HL-60/S4 treated with retinoic acid at 250 ng/mL for 4 days and 3 days (cell line): ENCODE data around the gene SNRNP200.
"Not testable (repeated sequence)": the region's sequence is repeated elsewhere in the genome, so short reads cannot be mapped to it uniquely, and the experiment has no call there.

Experiments used
- in situ Hi-C: fragments of 300-500 bp; cut with MboI; formaldehyde crosslinking; loops from 2 replicates; pipeline ENCODE4 v1.7.0; 2022; ENCODE audit warnings: low sequenced_read_pairs

SNRNP200 gene

DNA sequence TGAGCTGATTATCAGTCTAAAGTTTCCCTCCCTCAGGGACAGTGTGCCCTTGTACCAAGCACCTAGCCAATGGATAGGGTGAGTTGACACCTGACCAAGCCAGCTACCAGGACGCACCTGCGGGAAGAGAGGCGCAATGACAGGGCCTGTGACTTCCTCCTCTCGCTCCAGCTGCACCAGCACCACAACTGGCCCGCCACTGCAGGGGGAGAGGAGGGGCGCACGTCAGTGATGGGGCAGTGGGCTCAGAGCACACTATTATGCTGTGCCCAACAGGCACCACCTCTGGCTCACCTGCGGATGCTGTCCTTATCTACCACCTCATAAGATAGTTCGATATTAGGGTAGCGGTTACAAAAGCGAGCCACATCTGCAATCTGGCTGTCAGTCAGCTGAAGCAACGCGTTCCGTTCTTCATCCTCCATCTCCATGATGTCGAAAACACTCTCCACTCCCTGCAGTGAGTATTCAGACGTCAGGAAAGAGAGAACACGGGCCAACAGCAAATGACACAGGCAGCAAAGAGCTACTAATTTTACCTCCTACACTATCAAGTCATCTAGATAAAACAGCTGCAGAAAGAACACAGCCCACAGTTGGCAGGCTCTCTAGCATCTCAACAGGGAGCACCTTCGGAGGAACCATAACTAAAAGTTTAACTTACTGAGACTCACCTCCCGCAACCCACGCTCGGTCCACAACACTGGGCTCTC is 28.4 kb downstream of the SNRNP200 start:
- in situ Hi-C loops = loop anchor here (25.0 kb wide), 1 partner anchor 265 kb away; no protein-coding TSS in a partner anchor

DNA sequence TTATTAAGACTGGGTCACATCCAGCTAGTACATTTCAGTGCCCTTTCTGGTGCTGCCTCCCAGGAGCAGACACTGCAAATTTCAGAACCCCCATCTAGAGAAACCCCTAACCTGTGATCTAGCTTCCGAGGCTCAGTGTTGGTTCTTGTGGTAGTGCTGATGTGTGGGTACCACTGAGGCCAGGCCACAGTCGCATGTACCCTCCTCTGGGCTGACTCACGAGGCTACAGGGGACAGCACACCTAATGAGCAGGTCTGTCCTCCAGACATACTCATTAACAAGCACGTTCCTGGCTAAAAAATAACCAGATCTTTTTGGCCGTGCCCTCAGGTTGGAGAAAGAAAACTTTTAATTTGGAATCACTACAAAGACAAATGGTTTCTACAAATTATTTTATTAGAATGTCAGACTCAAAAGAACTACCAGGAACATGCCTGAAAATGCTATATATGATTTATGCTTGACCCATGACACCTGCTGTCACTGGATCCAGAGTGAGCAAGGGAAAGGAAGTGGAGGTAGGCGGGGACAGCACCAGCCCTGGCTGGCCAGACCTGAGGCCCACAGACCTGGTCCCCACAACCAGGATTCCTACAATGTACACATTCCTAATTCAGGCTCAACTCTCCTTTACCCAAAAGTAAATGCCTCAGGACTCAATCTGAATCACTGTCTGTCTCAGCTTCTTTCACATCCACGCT is 30.8 kb downstream of the SNRNP200 start:
- in situ Hi-C loops = loop anchor here (25.0 kb wide), 1 partner anchor 262 kb away; no protein-coding TSS in a partner anchor

DNA sequence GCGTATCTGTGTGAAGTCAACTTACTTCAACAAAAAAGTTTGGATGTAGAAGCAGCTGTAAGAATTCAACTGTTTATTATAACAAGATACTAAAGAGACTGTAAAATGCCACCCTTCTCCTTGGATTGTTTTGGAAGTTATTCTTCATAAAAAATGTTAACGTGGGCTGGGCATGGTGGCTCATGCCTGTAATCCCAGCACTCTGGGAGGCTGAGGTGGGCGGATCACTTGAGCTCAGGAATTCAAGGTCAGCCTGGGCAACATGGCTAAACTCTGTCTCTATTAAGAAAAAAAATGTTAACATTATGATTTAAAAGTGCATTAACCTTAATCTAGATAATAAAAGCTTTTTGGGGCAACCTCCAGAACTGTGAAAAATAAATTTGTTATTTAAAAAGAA is 31.6 kb downstream of the SNRNP200 start:
- in situ Hi-C loops = no loop called here

DNA sequence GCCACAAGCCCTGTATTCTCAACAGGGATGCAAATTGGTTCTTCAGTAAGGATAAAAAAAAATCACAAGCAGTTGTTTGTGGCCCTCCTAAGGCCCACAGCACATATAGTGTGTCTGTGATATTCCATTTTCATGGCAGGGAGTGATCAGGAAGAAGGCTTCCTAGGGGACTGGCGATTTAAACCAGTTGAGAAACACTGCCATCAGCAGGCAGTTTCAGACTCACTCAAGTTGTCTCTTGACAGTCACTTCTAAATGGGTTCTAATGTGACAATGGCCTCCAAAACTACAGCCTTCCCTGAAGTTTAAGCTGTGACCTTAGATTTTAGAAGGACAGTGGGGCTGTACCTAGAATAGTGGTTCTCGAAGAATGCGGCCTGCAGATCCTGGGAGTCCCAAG is 33.4 kb downstream of the SNRNP200 start:
- in situ Hi-C loops = no loop called here

DNA sequence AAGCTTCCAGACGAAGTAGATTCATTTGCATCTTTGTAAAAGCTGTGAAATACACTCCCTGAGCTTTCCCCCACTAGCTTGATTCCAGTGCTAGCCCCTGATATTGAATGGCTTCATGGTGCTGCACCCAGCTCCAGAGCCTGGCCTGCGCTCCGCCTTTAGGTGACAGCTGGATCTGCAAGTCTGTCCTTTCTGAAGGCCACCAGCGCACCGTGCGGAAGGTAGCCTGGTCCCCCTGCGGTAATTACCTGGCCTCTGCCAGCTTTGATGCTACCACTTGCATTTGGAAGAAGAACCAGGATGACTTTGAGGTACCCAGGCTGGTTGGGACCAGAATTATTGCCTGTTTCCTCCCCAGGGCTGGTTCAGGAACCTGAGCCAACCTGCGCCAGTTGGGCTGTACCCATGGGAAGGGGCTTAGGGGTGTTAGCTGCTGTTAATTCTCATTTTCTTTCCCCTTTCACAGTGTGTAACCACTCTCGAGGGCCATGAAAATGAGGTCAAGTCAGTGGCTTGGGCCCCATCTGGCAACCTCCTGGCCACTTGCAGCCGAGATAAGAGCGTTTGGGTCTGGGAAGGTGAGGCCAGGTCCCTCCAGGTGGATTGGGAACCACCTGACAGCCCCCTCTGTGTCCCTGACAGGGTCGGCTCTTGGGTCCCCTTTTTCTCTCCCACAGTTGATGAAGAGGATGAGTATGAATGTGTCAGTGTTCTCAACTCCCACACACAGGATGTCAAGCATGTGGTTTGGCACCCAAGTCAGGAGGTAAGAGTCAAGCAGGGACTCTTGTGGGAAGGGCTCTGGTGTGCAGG is 38.0 kb downstream of the SNRNP200 start:
- in situ Hi-C loops = no loop called here

DNA sequence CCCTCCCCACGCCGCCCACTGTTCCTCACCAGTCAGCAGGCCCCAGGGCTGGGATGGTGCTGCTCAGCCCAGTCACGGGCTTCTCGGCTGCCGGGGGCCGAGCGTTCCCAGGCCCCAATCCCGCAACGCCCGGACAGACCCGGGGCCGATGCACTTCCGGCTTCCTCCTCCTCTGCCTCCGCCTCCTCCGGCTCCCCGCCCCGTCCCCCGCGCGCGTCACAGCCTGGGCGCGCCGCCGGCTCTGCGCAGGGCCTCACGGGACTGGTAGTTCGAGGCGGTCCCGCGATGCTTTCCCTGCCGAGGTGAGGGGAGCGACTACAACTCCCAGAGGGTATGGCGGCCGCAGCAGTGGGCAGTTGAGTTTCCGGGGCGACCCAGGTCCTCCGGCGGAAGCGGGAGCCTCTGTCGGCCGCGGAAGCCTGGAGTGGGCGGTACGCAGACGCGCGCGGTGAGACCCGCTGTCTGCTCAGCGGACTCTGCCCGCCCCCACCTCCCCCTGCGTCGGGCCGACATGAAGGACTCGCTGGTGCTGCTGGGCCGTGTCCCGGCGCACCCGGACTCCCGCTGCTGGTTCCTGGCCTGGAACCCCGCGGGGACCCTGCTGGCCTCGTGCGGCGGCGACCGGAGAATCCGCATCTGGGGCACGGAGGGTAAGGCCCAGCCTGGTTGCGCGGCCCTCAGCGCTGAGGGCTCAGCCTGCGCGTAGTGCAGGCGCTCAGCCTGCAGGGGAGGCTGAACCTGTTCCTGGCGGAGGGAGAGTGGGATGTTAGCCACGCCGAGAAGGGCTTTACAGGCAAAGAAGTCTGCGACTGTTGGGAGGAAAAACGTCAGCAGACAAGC is 39.3 kb downstream of the SNRNP200 start, which contains the start of the genes CIAO1 and TMEM127:
CIAO1 (plus strand) TSS at position 386 of the 840 bp plus-strand sequence; CDS start at position 512, 126 bp downstream.
TMEM127 (minus strand) TSS at position 158 of the 840 bp plus-strand sequence. CDS start 616 bp downstream, outside the sequence.
- in situ Hi-C loops = no loop called here

DNA sequence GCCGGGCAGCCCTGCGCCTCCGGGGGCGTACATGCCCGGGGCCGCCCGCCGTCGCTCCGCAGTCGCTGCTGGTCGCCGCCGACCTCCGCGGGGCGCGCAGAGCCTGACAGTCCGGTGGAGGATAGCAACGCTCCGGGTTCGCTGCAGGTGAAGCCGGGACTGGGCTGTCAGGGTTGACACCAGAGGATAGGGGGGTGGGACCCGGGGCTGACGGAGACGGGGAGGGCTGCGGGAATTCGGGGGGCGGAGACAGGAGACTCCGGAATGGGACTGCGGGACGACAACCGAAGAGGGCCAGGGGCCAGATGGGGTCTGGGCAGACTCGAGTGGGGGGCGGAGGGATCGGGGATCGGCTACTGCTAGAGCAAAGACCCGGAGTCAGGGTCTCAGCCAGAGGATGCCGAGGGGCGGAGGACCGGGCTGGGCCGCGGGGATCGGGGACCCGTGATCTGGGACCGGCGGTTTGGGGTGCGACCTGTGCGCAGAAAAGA is 40.0 kb downstream of the SNRNP200 start:
- in situ Hi-C loops = no loop called here

DNA sequence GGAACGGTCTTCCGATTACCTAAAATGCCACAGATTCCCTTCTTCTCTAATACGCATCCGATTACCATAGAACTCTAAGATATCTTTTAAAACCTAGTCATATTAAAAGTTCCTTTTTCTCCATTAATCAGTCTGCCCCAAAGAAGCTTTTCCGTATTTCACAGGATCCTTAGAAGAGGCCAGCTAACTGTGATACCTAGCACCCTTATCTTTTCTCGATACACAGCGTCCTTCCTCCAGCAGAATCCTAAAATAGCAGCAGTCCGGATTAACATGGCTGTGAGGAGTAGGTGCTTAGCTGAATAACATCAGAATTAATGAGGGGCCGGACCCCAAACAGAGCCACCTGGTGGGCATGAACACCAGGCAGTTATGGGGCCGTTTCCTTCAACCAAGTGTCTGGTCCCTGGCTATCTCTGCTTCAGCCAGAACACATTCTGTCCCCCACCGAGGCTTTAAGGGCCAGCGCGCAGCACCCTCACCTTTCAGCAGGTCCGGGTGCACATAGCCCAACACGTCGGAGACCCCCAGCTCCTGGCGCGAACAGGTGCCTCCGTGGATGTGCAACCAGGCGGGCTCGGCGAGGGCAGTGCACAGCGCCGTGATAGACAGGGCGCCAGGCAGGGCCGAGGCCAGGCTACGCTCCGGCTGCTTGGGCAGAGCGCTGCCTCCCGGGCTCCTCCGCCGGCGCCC is 40.5 kb downstream of the SNRNP200 start:
- in situ Hi-C loops = no loop called here

DNA sequence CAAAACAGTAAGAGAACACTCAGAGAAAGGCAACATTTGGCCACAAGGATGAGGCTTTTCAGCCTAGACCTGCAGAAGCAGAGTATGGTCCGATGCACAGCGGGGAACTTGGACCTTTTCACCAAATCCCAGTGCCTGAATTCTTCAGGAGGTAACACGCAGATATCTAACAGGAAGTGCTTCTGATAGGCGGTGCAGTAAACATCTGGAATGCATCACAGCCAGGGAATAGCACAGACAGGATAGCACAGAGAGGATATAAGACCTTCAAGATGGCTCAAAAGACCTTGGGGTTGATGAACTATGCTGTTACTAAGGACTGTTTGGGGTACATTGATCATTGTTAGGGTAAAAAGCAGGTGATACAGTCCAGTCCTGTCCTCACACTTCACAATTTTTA is 41.3 kb downstream of the SNRNP200 start:
- in situ Hi-C loops = no loop called here

DNA sequence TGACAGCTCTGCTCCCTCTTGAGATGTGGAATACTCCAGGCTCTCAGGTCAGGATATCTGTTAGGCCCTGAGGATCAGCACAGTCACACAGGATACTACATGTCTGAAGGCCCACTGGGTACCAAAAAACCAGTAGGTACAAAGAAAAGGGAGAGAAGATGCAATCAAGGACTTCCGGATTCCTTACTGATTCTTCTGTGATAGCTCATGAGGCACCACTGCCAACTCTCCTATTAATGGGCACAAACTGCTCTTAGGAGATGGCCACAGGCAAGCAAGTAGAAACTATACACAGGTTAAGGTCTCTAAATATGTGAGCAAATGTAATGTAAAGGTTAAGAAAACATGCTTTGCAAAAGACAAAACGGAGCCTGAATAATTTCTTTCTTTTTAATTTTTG is 43.0 kb downstream of the SNRNP200 start:
- in situ Hi-C loops = no loop called here

DNA sequence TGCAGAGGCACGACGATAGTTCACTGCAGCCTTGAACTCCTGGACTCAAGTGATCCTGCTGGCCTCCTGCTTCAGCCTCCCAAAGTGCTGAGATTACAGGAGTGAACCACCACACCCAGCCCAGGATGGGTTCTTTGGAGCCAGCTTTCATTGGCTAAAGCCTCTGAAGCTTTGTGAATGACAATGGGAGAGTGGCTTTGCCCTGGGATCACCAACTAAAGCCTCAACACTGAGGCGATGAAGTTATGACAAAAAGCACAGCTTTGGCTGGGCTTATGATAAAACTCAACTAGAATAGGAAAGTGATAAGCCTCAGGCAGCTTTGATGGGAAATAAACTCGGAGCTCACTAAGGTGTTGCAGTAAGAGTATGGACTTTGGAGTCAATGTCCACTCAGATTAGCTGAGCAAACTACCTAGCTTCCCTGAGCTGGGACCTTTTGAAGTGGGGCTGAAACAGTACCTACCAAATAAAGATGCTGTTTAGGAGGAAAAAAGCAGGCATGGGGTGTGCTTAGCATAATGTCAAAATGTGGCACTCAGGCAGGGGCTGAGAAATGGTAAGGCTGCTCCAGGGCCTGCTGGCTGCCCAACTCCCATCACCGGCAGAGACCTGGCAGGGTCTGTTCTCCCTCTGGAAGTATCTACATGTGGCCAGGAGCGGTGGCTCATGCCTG is 43.9 kb downstream of the SNRNP200 start:
- in situ Hi-C loops = no loop called here

DNA sequence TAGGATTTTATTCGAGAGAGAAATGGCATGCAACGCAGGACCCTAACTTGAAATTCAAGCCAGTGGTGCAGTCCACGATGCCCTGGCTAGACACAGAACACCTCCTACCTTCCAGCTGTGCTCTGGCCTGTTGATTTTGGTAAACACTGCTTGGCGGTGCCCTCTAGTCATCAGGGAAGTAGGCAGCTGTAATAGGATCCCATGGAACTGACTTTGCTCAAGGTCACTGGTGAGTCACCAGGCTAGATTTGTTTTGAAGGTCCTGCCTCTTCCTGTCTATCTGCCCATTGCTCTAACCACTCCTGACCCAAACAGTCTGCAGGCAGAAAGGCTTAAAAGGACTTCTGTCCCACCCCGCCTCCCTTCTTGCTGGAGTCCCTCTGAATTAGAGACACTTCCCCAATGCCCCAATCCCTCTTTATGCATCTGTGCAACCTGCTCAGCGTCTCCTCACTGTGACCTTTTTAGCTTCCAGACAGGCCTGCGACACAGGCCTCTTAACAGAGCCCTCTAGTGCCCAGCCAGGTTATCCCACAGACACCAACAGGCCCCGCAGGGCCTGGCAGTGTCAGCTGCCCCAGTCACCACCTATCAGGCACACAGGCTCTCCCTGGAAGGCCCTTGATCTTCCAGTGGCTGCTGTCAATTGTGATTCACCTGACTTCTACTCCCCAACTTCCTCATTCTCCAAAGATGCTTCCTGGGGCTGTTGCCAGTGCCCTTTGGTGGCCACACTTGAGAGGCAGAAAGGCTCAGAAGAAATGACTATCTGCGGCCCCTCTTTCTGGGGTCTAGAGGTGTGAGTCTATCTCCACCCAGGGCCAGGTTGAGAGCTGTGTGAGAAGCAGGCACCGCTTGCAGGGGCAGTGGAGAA is 44.7 kb downstream of the SNRNP200 start:
- in situ Hi-C loops = no loop called here

DNA sequence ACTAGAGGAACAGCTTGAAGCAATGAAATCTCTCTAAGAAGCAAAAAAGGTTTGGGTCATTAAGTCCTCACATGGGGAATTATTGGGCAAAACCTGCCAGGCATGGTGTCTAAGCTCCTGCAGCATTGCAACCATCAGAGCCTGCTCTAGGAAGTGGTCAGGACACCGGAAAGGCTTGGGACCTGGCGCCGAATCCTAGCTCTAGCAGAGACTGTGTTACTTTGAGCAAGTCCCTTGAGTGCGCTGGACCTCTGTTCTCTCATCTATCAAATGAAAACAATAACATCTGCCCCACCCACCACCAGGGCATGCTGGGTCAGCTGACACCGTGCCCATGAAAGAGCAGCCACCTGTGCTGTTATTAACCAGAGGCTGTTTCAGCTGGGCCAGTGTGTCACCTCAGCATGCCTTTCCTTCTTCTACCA is 45.8 kb downstream of the SNRNP200 start:
- in situ Hi-C loops = no loop called here

DNA sequence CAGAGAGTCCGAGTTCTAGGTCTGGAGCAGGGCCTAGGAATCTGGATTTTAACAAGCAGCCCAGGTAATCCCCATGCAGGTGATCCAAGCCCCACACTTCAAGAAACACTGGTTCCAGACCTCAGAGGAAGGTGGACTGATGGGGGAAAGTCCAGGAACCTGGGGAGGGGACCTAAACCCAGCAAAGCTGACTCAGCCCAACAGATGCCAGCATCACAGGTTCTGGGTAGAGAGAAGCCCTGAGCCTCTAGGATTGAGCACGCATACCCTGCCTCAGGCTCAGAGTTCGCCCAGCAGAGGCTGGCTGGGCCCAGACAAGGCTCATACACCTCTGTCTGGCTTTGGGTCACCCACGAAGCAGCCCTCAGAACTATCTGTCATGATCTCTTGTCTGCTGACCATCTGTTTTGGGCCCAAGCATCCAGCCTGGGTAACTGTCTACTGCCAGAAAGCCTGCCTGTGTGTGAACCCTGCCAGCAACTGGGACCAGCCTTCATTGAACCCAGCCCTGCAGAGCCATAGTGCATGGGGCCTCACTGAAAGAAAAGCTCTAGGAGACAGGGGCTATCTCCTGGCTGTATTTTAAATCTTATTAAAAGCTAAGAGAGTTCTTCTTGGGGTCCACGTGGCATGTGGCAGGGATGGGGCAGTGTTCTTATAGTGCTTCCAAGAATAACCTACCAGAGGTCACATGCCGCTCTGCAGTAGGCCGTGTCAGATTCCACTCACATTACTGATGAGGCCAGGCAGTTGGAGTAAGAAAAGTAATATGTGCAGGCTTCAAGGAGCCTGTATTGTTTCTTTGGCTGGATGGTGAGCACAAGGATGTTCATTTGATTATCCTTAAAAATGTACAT is 47.0 kb downstream of the SNRNP200 start:
- in situ Hi-C loops = no loop called here

DNA sequence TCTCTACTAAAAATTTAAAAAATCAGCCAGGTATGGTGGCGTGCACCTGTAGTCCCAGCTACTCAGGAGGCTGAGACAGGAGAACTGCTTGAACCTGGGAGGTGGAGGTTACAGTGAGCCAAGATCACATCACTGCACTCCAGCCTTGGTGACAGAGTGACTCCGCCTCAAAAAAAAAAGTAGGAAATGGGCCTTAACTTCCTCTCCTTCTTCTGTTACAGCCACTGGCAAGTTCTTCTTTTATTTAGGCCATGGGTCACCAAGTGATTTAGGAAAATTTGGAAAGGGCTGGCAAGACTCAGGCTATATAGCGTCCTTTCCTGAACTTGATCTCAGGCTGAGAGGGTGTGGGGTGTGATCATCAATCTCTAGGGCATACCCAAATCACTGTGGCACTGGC is 47.6 kb downstream of the SNRNP200 start:
- in situ Hi-C loops = not testable (repeated sequence)

DNA sequence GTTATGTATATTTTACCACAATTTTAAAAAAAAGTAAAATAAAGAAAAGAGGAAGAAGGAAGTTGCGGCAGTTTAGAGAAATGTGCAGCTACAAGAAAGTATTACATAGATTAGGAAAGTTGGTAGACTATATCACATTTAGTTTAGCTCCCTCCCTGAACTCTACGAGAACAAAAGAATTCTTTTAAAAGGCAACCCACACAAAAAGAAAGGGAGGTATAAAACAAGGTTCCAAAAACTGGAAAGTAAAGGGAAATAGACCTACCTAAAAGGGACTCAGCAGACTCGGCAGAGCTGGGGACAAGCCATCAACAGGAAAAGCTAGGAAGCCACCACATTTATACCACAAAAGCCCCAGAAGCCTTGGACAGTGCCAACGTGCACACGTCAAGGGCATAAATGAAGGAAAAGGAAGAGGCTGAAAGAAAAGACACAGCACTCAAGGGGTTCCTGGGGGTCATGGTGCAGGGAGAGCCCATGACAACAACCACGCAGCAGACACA is 48.7 kb downstream of the SNRNP200 start:
- in situ Hi-C loops = no loop called here

DNA sequence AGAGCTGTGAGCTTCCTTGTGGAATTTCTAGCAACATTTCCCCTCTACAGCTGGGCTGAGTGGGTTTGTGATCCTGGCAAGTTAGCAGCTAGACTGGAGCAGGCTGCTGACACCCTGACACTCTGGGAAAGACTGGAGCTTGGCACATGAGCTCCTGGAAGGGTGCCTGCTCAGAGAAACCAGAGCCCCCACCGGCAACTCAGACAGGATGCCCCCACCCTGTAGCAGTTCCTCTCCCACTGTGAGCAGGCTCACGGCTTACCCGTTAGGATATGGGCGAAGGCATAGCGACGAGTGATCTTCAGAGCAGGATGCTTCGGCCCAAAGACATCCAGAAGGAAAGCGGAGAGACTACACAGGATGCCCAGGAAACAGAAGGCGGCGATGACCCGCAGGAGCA is 50.8 kb downstream of the SNRNP200 start:
- in situ Hi-C loops = no loop called here
